ENCODE results near the gene EGFL6. TPM values are rescaled to one million over a fixed set of nuclear protein-coding genes. Genes with fewer than 3 reads are reported as not detected.

The EGFL6 gene
- not detected in 2 replicates for polyA plus RNA-seq (2011; rRNA removed)
- polyA plus RNA-seq (2012; cell fraction: cytosol; rRNA removed), result not detected in 2 replicates
- polyA plus RNA-seq (2012; cell fraction: nucleus; rRNA removed), result not detected in 2 replicates
- not detected in 3 replicates for polyA plus RNA-seq (2017; fragmentation: RNase III; extraction: RNeasy Plus Mini Kit Qiagen cat#74134 plus additional on column Dnase treatment)
- polyA minus RNA-seq (2011; rRNA and poly(A)+ RNA removed), result not detected in 2 replicates

DNA sequence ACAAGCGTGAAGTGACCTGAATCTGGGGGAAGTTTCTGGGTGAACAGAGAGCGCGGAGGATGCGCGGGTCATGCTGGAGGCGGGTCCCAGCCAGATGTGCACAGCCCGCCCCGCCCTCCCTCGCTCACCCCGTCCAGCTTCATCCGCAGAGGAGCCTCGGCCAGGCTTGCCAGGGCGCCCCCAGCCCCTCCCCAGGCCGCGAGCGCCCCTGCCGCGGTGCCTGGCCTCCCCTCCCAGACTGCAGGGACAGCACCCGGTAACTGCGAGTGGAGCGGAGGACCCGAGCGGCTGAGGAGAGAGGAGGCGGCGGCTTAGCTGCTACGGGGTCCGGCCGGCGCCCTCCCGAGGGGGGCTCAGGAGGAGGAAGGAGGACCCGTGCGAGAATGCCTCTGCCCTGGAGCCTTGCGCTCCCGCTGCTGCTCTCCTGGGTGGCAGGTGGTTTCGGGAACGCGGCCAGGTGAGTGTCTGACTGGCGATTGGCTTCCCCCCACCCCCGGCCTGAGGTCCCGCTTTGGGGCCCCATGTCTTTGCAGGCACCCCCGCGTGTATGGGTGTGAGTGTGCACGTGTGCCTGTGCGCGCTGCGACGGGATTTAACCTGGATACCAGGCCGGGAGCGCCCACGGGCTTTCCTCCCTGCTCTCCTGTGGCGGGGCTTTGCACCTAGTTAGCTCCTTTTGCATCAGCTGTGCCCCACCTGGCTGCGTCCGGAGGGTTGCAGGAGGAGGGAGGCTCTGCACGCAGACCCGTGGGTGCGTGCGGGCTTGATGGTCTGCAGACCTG, at the start of gene EGFL6:
Gene EGFL6, plus strand, starts transcription at position 123 of the 782 bp plus-strand sequence. Its CDS starts 261 bp downstream, at position 384.
- ChIA-PET POLR2A (no interaction called here), CTCF (no interaction called here)
- no peak for DNase-seq (ENCODE audit: low read depth in 1 of 2, low spot score in 1 of 2)
- Histone ChIP-seq H3K9me3 (no peaks in the 10 kb centered on the region), H3K4me1 (no peaks in the 10 kb centered on the region), H3K4me3 (peak within 1 kb of the TSS; percentile 21; the same call in 2 of the 3 replicates), H3K27ac (no peak within 1 kb of the TSS), H3K4me2 (peak within 1 kb of the TSS; percentile 57)
- 65% methylated on average over 8 of the region's 57 CpGs for WGBS (ENCODE audit: missing lambda C conversion rate)
- ATAC-seq, result peak in 1 of 2 experiments; percentile 33; a peak in 2 of 6 replicates
- no peak for FAIRE-seq
- TF ChIP-seq, protein P1, sequence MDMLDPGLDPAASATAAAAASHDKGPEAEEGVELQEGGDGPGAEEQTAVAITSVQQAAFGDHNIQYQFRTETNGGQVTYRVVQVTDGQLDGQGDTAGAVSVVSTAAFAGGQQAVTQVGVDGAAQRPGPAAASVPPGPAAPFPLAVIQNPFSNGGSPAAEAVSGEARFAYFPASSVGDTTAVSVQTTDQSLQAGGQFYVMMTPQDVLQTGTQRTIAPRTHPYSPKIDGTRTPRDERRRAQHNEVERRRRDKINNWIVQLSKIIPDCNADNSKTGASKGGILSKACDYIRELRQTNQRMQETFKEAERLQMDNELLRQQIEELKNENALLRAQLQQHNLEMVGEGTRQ (IDR thresholded peaks at IDR 0.05), result no peak
- TF ChIP-seq ATOH8 (CRISPR knock-in tag; IDR thresholded peaks at IDR 0.05; ENCODE audit: low read depth), result no peak
- TF ChIP-seq, protein P2, sequence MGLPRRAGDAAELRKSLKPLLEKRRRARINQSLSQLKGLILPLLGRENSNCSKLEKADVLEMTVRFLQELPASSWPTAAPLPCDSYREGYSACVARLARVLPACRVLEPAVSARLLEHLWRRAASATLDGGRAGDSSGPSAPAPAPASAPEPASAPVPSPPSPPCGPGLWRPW (IDR thresholded peaks at IDR 0.05), result no peak
- TF ChIP-seq FOSB (CRISPR knock-in tag; IDR thresholded peaks at IDR 0.05), result no peak
- no peak for TF ChIP-seq RAD21 (conservative IDR thresholded peaks at IDR 0.05 in 1 of 2, IDR thresholded peaks at IDR 0.05 in 1 of 2)
- TF ChIP-seq, protein P3, sequence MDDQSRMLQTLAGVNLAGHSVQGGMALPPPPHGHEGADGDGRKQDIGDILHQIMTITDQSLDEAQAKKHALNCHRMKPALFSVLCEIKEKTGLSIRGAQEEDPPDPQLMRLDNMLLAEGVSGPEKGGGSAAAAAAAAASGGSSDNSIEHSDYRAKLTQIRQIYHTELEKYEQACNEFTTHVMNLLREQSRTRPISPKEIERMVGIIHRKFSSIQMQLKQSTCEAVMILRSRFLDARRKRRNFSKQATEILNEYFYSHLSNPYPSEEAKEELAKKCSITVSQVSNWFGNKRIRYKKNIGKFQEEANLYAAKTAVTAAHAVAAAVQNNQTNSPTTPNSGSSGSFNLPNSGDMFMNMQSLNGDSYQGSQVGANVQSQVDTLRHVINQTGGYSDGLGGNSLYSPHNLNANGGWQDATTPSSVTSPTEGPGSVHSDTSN (IDR thresholded peaks at IDR 0.05), result no peak
- no peak for TF ChIP-seq KDM5A (IDR thresholded peaks at IDR 0.05)
- TF ChIP-seq NR3C1 (IDR thresholded peaks at IDR 0.05), result no peak
- TF ChIP-seq, protein P4, sequence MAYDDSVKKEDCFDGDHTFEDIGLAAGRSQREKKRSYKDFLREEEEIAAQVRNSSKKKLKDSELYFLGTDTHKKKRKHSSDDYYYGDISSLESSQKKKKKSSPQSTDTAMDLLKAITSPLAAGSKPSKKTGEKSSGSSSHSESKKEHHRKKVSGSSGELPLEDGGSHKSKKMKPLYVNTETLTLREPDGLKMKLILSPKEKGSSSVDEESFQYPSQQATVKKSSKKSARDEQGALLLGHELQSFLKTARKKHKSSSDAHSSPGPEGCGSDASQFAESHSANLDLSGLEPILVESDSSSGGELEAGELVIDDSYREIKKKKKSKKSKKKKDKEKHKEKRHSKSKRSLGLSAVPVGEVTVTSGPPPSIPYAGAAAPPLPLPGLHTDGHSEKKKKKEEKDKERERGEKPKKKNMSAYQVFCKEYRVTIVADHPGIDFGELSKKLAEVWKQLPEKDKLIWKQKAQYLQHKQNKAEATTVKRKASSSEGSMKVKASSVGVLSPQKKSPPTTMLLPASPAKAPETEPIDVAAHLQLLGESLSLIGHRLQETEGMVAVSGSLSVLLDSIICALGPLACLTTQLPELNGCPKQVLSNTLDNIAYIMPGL (CRISPR knock-in tag; IDR thresholded peaks at IDR 0.05; ENCODE audit: borderline replicate concordance), result no peak
- no peak for TF ChIP-seq HEYL (CRISPR knock-in tag; IDR thresholded peaks at IDR 0.05)
- TF ChIP-seq CBX8 (IDR thresholded peaks at IDR 0.05), result no peak
- TF ChIP-seq E2F6 (IDR thresholded peaks at IDR 0.05; ENCODE audit: borderline replicate concordance, low read depth), result no peak
- no peak for TF ChIP-seq EP300 (IDR thresholded peaks at IDR 0.05)
- no peak for TF ChIP-seq ESRRA (IDR thresholded peaks at IDR 0.05; ENCODE audit: borderline replicate concordance, low read length)
- no peak for TF ChIP-seq SREBF2 (IDR thresholded peaks at IDR 0.05)
- TF ChIP-seq HOXB5 (CRISPR knock-in tag; IDR thresholded peaks at IDR 0.05), result no peak
- no peak for TF ChIP-seq FOSL2 (IDR thresholded peaks at IDR 0.05)
- no peak for TF ChIP-seq FOSL2 (CRISPR knock-in tag; IDR thresholded peaks at IDR 0.05)

GRCh38 chrX:13520351-13520750, 49.0 kb upstream of the EGFL6 start:
- ATAC-seq (no peak), DNase-seq (ENCODE audit: low read depth in 1 of 2, low spot score in 1 of 2) (no peak), FAIRE-seq (peak; percentile 96)
- Histone ChIP-seq H3K4me2 (no peak overlapping the region), H3K4me1 (no peaks in the 10 kb centered on the region), H3K4me3 (no peak overlapping the region), H3K9me3 (no peaks in the 10 kb centered on the region), H3K27ac (no peak overlapping the region)
- CTCF ChIA-PET, result no interaction called here
- TF ChIP-seq FOSL2 (IDR thresholded peaks at IDR 0.05) (no peak), FOSL2 (CRISPR knock-in tag; IDR thresholded peaks at IDR 0.05) (no peak), RNF2 (IDR thresholded peaks at IDR 0.05; ENCODE audit: borderline replicate concordance, low read depth) (no peak), NPAS2 (CRISPR knock-in tag; IDR thresholded peaks at IDR 0.05; ENCODE audit: borderline replicate concordance) (no peak), HOXA7 (CRISPR knock-in tag; IDR thresholded peaks at IDR 0.05) (no peak), ATOH8 (CRISPR knock-in tag; IDR thresholded peaks at IDR 0.05; ENCODE audit: low read depth) (no peak), RFX5 (IDR thresholded peaks at IDR 0.05) (no peak), CBX8 (IDR thresholded peaks at IDR 0.05) (no peak), EHMT2 (IDR thresholded peaks at IDR 0.05; ENCODE audit: low read depth) (no peak), NFE2L2 (conservative IDR thresholded peaks at IDR 0.05; ENCODE audit: low read length) (no peak), ZFP36 (IDR thresholded peaks at IDR 0.05; ENCODE audit: borderline replicate concordance, partially characterized antibody) (no peak), SMC3 (IDR thresholded peaks at IDR 0.05) (no peak), TFCP2L1 (CRISPR knock-in tag; IDR thresholded peaks at IDR 0.05) (no peak)
- TF ChIP-seq, protein P3 (IDR thresholded peaks at IDR 0.05), result no peak
- TF ChIP-seq, protein P5, sequence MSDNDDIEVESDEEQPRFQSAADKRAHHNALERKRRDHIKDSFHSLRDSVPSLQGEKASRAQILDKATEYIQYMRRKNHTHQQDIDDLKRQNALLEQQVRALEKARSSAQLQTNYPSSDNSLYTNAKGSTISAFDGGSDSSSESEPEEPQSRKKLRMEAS (IDR thresholded peaks at IDR 0.05), result no peak
- POLR2A ChIA-PET, result no interaction called here
- WGBS (ENCODE audit: missing lambda C conversion rate), result 48% methylated on average over 2 of the region's 2 CpGs
